ENCODE measurements around the gene ARID1B.
"Not testable (repeated sequence)": the region's sequence is repeated elsewhere in the genome, so short reads cannot be mapped to it uniquely, and the experiment has no call there.

Gene ARID1B

DNA sequence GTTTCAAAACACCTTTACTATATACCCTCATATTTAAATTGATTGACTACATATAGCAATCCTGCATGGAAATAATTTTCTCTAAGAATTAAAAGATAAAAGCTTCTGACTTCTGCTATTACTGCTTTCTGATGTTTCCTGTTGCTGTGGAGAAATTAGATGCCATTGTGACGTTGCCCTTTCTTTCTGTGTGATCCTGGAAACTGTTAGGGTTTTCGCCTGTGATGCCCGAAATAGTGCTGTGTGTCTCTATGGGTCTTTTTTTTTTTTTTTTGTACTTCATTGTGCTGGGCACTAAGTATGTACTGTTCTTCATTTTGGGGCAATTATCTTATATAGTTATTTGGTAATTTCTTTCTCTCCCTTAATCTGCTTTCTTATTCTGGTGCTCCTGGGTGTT, 205.0 kb downstream of the ARID1B start:
- DNase-seq (ENCODE audit: low read depth in 1 of 2, low spot score in 1 of 2), result no peak

DNA sequence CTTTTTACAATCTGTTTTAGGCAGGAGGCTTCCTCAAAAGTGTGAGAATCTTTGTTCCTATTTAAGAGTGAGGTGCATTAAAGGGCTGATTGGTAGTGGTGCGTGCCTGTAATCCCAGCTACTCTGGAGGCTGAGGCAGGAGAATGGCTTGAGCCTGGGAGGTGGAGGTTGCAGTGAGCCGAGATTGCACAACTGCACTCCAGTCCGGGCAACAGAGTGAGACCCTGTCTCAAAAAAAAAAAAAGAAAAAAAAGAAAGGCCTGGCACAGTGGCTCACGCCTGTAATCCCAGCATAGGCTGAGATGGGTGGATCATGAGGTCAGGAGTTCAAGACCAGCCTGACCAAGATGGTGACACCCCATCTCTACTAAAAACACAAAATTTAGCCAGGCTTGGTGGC, 205.7 kb downstream of the ARID1B start:
- not testable (repeated sequence) for DNase-seq (ENCODE audit: low read depth in 1 of 2, low spot score in 1 of 2)

DNA sequence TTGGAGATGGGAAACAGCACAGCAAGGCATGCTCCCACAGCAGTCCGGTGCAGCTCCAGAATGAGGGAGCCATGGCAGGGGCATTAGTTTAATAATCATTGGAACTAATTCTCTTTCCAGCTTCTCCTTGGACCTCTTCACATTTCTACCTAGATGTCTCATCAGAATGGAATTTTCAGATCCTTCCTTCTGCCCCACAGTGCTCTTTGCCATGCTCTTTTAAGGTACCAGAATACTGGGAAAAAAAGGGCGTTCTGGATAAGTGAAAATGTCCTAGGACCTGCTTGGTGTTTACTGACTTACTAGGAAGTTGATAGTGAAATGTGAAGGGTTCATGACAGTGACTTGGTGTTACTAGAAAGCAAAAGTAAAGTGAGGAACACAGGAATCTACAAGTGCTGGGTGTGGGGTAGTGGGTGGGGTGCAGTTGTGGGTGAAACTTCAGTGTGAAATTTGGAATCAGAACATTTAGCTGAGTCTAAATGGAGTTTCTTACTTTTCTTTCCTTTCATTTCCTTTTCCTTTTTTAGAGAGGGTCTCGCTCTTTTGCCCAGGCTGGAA, 207.1 kb downstream of the ARID1B start:
- no peak for DNase-seq (ENCODE audit: low read depth in 1 of 2, low spot score in 1 of 2)

DNA sequence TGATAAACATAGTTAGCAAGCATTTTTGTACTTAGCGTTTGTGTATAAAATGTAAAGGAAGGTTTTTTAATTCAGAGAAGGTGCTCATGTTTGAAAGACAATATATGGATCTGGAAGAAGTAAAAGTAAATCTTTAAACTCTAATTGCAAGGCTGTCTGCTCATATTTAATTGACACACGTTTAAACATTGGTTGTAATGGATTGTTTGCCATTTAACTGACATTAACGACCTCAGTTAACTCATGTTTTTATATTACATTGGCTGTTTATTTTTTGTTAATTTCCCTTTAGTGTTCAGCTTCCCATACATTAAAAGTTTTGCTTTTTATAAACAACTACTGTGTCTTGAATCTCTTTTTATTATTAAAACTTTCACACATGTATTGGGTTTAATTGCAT, 208.1 kb downstream of the ARID1B start:
- DNase-seq (ENCODE audit: low read depth in 1 of 2, low spot score in 1 of 2), result no peak

DNA sequence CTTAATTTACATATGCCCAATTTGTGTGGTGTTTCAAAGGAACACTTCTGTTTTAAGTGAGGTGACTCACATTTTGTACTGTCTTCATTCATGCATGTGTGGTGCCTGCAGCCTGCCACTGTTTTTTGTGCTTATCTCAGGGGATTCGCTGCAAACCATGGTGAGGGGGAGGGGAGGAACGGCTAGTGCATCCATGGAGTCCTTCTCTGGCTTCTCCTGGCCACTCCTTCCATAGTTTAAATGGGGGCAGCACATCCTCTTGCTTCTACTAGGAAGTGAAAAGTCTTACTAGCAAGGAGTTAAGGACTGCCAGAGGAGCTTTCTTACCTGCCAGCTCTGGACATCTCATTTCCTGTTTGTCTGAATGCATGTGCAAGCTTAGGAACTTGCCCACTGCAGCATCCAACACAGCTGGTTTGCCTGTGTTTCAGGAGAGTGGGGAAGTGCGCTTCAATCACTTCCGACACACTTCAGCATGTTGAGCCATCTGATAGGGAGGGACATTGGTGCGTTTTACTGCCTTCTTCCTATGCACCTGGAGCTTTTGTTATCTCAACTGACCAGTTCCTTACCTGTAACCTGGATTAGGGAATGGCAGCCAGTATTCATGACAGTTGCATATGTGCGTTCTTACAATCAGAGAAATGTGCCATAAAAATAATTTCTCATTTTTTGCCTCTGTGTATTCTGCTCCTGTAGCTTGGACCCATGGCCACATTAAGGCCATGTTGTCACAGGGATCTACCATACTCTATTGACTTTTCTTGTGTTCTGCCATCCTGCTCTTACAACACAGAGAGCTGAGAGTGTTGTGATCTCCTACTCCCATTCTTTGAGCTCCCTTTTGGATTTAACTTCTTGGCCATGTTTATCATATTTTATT, 211.3 kb downstream of the ARID1B start:
- DNase-seq (ENCODE audit: low read depth in 1 of 2, low spot score in 1 of 2), result no peak

DNA sequence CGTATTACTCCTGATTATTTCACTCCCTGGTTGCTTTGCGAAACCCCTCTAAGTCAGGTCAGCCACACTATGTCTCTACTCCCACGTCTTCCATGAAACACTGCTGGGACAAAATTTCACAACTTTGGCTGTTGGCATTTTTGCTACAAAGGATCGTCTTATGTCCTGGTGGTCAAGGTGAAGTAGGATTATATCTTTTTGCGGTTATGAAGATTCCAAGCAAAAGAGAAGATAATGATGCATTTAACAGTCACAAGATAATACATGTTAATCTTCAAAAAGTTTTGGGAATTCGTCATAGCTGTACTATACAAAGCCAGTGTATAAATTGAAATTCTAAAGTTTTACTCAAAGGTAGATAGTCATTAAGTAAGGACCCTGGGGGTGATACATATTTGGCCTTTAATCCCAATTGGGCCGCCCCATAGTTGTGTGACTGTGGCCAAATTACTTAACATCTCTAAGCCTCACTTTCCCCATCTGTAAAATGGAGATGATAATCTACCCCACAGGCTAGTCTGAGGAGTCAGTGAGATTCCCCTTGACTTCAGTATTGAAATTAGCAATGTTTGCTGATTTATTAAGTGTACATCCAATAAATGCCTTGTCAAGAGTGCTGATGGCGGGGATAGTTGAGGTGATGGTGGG, 212.1 kb downstream of the ARID1B start:
- no peak for DNase-seq (ENCODE audit: low read depth in 1 of 2, low spot score in 1 of 2)

DNA sequence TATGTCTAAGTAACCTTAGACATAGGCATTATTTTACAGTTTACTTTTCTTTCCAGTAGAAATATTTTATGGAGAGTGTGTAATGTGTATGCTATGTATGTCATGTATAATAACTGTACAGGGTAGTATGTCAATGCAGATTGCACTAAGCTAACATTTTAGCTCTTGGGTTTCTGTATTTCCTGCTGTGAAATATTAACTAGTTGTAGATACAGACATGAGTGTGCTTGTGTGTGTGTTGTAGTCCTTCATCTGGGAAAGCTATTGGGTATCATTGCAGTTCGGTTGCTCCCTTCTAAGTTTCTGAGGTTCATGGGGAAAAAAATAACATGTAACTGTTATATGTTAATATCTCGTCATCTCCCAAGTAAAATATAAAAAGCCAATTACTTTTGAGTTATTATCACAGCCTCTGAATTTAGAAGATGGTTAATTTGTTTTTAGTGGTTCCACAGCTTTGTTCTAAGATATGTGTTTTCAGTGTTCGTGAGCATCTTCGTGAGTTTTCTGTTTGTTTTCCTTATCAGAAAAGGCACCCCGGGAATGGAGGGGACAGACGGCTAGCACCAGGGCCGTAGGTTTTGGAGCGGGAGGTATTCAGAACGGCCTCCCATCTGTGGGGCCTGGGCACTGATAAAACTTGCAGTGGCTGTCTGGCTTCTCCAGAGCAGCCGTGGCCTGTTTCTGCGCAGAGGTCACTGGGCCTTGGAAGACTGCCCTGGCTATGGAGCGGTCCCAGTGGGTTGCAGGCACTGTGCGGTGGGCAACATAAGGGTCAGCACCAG, 215.0 kb downstream of the ARID1B start:
- DNase-seq (ENCODE audit: low read depth in 1 of 2, low spot score in 1 of 2), result no peak

DNA sequence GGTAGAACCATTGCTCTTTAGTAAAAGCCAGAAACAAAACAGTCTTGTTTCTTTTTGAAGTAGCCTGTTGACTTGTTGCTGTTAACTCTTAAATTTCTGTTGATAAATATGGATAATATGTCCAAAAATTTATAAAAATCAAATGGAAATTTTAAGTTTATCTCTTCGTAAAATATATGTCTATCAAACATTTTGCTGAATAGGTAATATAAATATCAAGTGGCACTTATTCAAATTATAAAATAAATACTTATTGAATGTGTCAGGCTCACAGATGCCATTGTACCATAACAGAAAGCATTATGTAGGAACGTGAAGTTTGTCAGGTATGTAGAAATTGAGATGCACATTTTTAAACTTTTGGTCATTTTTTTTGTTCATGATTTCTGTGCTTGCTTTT, 216.5 kb downstream of the ARID1B start:
- DNase-seq (ENCODE audit: low read depth in 1 of 2, low spot score in 1 of 2), result no peak

DNA sequence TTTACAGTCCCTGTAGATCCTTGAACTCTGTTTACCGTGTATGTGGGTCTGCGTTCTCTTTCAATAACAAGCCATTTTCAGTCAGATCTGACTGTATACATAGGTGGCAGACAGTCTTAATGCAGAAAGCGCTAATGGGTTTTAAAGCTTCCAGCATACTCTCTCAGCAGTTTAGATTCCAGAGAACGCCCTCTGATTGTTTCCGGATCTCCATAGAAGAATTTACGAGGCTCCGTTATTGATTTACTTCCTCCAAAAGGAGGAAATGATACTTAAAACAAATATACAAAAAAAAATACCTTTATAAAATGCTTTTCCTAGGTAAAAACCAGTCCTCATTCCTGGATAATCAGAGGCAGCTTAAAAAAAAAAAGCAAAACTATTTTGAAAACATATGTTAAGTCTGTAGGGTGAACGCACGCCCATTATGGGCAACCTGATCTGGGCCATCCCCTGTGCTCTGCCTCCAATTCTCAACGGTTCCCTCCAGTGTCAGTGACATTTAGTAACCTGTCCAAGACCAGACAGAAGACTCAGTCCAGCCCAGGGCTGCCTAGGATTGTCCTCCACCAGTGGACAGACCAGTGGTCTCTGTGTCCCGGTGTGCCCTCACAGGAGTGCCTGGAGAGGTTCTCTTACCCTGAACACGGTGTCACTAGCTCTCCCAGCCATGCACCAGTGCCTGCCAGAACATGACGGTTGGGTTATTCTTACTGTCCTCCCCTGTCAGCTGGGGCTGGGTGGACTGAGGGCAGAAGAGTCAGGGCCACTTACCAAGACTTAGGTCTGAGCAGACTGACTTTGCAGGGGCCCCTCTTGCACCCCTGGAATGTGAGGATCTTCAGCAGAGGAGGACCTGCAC, 217.3 kb downstream of the ARID1B start:
- no peak for DNase-seq (ENCODE audit: low read depth in 1 of 2, low spot score in 1 of 2)

DNA sequence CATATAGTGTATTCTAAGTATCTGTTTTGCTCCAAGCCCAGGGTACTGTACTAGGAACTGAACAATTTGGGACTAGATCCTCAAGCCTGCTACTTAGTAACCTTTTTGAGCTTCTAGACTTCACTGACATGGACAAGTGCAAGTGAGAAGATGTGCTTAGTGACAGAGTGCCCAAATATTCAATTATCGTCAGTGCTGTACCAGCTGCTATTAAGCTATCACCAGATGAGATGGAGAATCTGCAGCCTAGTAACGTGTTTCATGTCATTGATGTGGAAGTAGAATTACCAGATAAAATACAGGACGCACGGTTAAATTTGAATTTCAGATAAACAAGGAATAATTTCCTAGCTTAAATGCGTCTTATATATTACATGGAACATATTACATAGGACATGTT, 218.3 kb downstream of the ARID1B start:
- no peak for DNase-seq (ENCODE audit: low read depth in 1 of 2, low spot score in 1 of 2)

DNA sequence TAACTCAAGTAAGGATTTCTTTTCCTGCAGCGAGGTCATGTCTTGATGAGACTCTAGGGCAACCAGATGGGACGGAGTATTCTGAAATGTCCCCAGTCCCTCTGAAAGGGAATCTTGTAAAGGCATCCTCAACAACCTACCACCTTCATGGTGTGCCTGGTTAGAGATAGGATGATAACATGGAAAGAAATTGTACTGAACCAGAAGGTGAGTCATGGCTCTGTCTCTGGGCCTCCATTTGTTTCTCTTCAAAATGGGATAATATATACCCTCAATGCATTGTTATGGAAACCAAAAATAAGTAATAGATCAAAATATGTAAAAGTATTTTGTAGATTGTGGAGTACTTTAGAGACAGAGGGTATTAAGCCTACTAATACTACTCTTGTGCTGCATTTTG, 219.1 kb downstream of the ARID1B start:
- DNase-seq (ENCODE audit: low read depth in 1 of 2, low spot score in 1 of 2), result no peak

DNA sequence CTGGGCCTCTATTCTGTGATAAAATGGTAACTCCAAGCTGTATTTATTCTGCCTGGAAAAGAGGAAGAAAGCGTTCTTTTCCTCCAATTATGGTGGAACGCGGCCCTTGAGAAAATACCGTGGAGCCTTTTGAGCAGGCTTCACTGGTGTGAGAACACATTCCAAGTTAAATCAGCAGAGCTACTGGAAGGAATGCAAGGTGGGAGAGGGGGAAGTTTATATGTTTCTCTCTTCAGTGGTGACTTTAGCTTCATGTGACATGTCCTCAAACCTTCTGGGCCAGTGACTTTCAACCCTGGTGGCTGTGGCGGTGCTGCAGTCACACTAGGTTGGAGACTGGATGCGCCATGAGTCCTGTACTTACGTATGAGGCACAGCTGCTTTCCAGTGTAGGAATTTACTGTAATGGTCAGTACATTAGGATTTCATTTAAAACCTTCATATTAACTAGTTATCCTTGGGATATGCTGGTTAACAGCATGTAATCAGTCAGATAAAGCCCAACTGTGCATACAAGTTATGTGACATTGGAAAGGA, 221.7 kb downstream of the ARID1B start:
- no peak for DNase-seq (ENCODE audit: low read depth in 1 of 2, low spot score in 1 of 2)

DNA sequence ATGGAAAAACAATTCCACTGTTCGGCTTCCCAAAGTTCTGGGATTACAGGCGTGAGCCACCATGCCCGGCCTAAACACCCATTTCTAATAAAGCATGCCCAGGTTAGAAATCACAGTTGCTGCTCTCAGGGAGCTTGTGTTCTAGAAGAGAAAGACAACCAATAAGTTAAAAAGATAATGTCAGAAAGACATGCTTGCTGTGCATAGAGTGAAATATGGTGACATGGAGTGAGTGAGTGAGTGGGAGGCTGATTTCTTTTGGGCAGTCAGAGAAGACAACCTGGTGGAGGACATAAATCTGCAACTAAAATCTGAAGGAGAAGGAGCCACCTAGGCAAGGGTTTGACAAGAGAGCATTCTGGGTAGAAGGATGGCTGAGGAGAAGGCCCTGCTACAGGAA, 222.6 kb downstream of the ARID1B start:
- no peak for DNase-seq (ENCODE audit: low read depth in 1 of 2, low spot score in 1 of 2)

DNA sequence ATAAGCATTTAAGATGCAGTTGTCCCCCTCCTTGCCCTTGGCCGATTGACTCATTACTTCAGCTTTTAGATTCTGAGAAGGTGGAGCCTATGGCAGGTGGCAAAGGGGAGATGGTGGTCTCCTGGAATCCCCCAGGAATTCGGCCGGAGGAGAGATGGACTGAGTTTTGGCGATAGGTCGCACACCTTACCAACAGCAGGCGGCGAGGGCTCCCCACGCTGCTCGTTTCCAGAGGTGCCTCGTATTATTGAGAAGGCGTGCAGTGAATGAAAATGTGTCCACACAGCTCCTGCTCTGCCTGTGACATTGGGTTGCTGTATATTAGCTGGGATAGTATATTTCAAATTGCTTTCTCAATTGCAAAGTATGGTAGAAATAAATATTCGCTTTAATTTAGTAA, 224.5 kb downstream of the ARID1B start:
- DNase-seq (ENCODE audit: low read depth in 1 of 2, low spot score in 1 of 2), result no peak

DNA sequence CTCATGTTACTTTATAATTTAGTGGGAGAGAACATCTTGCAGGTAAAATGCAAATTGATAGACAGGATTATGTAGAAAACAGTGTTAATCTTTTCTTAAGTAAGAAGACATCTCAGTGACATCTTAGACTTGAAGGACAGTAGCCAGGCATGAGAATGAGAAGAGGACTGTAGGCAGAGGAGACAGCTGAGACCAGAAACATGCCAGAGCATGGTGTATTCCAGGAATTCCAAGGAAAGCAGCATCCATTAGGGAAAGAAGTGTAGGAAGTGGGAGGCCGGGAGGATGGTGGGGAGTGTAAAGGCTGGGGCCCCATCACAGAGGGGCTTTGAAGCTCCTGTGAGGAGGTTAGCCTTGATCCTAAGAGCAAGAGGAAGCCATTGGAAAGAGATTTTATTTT, 225.6 kb downstream of the ARID1B start:
- no peak for DNase-seq (ENCODE audit: low read depth in 1 of 2, low spot score in 1 of 2)

DNA sequence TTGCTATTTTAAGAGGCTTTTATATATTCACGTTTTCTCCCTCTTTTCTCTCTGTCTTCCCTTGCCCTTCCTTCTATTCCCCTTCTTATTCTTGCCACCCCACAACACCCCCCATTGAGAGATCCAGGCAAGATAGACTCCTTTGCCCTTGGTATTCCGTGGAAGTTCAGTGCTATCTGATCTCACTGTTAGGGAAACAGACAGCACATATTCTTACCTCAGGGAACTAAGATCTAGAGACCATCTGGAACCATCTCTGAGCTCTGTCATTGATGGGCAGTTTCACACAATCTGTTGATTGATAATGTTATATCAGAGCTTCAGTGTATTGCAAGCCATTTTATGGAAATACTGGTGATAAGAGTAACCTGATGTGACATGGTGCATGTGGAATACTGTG, 228.8 kb downstream of the ARID1B start:
- no peak for DNase-seq (ENCODE audit: low read depth in 1 of 2, low spot score in 1 of 2)

DNA sequence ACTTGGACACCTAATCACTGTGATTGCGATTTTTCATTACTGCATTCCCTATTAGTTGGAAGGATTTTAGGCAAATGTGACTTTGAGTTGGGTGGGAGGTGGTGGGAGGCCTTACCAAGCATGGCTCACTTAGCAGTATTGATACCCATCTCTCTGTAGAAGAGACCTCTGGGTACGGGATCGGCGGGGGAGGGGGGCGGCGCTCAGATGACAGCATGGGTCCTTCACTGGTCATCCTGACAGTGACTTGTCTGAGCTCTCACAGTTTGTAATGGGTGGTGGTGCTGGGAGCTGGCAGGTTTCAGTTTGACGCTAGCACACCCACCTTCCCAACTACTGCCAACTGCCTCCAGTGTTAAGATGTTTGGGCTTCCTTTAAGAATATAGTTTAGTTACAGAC, 231.4 kb downstream of the ARID1B start:
- no peak for DNase-seq (ENCODE audit: low read depth in 1 of 2, low spot score in 1 of 2)

DNA sequence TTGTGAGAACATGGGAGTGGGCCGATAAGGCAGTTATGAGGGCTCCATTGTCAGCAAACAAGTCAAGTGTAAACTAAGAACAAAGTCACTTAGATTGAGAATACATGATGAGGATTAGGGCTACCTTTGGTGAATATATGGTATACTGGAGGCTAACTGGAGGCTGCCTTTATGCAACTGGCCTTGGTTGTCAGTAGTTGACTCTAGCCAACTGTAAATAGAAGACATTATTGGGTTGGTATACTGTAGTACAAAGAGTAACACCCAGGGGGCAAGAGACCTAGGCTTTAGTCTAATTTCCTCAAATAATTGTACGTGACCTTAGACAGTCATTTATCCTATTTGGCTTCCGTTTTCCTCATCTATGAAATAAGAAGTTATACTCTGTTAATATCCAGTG, 235.2 kb downstream of the ARID1B start:
- DNase-seq (ENCODE audit: low read depth in 1 of 2, low spot score in 1 of 2), result no peak

DNA sequence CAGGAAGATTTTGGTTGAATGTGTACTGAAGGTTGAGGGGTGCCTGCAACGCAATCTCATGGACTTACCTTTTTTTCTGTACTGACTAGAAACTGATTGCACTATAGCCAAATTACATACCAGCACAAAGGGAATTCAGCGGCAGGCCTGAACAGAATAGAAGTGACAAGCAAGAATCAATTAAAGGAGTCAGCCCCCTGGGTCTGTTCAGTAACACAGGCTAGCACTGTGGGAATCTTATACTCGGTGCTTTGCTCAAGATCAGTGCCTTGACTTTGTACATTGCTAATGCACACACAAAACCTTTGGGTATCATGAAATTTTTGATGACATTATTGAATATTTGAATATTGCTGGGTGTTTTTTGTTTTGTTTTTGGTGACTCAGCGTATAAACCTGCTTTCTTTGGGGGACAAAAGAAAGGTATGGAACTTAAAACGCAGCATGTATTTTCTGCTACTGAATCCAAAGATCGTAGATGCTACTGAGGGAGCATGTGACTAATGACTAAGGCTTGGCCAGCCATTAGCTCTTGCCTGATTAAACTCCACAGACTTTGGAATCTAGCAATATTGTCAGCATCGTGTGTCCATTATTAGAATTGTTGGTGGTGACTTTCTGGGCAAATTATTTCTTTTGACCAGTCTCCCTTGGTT, 236.6 kb downstream of the ARID1B start:
- no peak for DNase-seq (ENCODE audit: low read depth in 1 of 2, low spot score in 1 of 2)

DNA sequence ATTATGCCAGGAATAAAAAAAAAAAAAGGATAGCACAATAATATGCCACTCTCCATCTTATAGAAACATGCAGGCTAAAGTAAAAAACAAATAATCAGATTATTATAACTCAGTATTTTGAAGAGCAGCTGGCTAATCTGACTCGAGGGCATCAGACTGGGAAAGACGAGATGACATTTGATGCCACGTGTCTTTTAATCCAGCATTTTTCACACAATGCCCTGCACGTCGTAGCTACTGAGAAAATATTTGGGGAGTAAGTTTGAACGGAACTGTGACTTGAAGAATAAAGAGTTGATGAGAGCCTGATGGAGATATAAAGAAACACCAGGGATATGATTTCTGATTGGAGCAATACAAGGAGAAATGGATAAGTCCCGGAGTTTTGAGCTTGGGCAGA, 237.7 kb downstream of the ARID1B start:
- no peak for DNase-seq (ENCODE audit: low read depth in 1 of 2, low spot score in 1 of 2)
